ENCODE results near the gene ARFRP1.
"Not testable (repeated sequence)": the region's sequence is repeated elsewhere in the genome, so short reads cannot be mapped to it uniquely, and the experiment has no call there.

The ARFRP1 gene

DNA sequence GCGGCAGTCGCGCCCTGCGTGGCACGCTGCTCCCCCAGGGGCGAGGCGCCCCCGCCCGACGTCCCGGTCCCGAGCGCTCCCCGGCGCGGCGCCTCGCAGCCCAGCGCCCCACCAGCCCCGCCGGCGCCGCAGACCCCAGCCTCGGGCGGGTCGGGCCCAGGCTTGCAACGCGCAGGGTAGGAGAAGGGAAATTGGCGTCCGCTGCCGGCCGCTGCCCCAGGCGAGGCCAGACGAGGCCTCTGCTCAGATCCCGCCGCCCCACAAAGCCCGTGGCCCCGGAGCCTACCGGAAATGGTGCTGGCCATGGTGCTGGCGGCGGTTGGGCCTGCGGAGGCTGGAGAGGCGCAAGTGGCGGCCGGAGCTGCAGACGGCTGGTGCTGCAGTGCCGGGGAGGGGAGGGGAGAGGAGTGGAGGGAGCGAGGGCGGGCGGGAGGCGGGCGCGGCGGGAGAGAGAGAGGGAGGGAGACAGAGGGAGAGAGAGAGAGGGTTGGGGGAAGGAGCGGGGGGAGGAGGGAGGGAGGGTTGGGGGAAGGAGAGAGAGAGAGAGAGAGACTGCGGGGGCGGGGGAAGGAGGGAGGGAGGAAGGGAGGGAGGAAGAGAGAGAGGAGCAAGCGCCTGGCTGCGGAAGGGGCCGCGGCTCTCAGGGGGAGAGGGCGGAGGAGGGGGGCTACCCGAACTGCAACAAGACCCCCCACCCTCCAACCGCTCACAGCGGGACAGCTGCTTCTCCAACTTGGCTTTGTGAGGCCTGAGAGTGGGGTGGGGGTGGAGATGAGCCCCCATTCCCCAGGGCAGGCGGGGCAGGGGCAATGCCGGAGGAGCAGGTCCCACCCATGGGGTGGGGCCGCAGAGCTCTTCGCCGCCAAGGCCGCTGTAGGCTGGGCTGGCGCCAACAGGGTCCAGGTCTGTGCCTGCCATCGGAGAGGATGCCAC lies 54.5 kb downstream of the ARFRP1 start, which contains the start of gene STMN3:
STMN3 (minus strand) TSS at position 384 of the 933 bp plus-strand sequence; CDS start at position 305, 79 bp downstream.
- DNase-seq, result peak; percentile 87

GRCh38 chr20:63652192-63652980 lies 55.4 kb downstream of the ARFRP1 start:
- DNase-seq, result no peak

DNA sequence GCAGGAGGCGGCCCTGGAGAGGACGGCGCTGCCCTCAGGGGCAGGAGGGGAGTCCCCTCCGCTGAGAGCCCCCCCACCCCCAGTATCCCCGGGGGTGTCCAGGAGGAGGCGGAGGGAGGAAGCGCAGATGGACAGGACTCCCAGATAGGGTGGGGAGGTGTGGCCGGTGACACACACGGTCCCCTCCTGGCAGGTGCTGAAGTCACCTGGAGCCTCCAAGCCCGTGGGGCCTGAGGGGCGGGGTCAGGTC lies 55.9 kb downstream of the ARFRP1 start:
- DNase-seq, result no peak

DNA sequence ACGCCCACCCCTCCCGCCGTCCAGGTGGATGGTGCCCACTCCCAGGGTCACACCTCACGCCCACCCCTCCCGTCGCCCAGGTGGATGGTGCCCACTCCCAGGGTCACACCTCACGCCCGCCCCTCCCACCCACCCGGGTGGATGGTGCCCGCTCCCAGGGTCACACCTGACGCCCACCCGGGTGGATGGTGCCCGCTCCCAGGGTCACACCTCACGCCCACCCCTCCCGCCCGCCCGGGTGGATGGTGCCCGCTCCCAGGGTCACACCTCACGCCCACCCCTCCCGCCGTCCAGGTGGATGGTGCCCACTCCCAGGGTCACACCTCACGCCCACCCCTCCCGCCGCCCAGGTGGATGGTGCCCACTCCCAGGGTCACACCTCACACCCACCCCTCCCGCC lies 57.3 kb downstream of the ARFRP1 start:
- DNase-seq, result not testable (repeated sequence)

- no peak for DNase-seq
Observed at GRCh38 chr20:63648895-63649589, 58.7 kb downstream of the ARFRP1 start.
